ENCODE results near the gene TFF3.

TFF3 gene

DNA sequence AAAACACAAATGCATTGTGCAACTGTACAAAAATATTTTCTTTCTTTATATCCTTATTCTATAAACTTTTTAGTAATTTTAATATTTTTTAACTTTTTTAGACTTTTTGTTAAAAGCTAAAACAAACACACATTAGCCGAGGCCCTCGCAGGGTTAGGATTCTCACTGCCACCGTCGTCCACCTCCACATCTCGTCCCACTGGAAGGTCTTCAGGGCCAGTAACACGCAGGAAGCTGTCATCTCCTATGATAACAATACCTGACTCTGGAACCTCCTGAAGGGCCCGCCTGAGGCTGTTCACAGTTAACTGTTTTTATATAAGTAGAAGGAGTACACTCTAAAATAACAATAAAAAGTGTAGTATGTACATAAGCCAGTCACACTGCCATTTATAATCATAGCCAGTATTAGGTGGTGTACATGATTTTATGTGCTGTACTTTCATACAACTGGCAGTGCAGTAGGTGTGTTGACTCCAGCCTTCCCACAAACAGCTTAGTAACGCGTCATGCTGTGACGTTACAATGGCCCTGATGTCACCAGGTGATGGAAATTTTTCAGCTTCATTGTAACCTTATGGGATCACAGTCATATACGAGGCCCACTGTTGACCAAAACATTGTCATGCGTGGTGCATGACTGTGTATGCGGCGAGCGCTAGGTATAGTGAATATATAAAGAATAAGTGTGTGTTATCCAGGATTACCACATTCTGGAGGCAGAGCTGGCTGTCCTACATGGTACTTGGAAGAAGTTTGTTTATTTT, 26.8 kb upstream of the TFF3 start:
- TF ChIP-seq, protein P1, sequence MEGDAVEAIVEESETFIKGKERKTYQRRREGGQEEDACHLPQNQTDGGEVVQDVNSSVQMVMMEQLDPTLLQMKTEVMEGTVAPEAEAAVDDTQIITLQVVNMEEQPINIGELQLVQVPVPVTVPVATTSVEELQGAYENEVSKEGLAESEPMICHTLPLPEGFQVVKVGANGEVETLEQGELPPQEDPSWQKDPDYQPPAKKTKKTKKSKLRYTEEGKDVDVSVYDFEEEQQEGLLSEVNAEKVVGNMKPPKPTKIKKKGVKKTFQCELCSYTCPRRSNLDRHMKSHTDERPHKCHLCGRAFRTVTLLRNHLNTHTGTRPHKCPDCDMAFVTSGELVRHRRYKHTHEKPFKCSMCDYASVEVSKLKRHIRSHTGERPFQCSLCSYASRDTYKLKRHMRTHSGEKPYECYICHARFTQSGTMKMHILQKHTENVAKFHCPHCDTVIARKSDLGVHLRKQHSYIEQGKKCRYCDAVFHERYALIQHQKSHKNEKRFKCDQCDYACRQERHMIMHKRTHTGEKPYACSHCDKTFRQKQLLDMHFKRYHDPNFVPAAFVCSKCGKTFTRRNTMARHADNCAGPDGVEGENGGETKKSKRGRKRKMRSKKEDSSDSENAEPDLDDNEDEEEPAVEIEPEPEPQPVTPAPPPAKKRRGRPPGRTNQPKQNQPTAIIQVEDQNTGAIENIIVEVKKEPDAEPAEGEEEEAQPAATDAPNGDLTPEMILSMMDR (IDR thresholded peaks at IDR 0.05; ENCODE audit: low read depth, low read length) = no peak

DNA sequence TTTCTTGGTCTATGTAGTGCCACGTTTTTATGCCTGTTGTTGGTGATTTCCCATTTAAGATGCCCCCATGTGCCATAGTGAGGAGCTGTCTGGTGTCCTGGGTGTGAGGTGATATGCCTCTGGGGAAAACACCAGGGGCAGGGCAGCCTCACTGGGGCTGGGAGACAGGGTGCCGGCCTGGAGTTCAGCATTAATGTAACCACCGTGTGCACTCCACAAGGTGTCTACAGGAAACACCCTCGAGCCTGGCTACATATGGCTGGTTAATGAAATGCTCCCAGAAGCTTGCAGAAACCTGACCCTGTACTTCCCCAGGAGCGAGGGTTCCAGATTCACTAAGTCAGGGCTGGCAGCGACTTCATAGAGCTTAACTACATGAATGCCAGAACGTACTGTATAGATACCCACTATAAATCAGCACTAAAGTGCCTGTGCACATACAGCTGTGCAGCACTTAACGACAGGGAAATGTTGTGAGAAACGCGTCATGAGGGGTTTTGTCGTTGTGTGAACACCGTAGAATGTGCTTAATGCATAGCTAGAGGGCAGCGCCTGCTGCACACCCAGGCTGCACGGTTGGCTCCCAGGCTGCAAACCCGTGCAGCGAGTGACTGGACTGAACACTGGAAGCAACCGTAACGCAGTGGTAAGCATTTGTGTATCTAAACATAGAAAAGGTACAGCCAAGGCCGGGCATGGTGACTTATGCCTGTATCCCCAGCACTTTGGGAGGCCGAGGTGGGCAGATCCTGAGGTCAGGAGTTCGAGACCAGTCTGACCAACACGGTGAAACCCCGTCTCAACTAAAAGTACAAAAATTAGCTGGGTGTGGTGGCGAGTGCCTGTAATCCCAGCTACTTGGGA, 25.2 kb upstream of the TFF3 start:
- DNase-seq (ENCODE audit: low read depth in 2 of 2) = no peak
- H3K4me3 ChIP-seq (replicated peaks in 1 of 2; ENCODE audit: low read depth in 2 of 2, low read length in 2 of 2) = no peak overlapping the region
- TF ChIP-seq, protein P1 (IDR thresholded peaks at IDR 0.05; ENCODE audit: low read depth, low read length) = no peak

More for the DNA sequence above, 26.8 kb upstream of the TFF3 start:
- DNase-seq (ENCODE audit: low read depth in 2 of 2) = no peak
- no peak overlapping the region for H3K4me3 ChIP-seq (replicated peaks in 1 of 2; ENCODE audit: low read depth in 2 of 2, low read length in 2 of 2)

DNA sequence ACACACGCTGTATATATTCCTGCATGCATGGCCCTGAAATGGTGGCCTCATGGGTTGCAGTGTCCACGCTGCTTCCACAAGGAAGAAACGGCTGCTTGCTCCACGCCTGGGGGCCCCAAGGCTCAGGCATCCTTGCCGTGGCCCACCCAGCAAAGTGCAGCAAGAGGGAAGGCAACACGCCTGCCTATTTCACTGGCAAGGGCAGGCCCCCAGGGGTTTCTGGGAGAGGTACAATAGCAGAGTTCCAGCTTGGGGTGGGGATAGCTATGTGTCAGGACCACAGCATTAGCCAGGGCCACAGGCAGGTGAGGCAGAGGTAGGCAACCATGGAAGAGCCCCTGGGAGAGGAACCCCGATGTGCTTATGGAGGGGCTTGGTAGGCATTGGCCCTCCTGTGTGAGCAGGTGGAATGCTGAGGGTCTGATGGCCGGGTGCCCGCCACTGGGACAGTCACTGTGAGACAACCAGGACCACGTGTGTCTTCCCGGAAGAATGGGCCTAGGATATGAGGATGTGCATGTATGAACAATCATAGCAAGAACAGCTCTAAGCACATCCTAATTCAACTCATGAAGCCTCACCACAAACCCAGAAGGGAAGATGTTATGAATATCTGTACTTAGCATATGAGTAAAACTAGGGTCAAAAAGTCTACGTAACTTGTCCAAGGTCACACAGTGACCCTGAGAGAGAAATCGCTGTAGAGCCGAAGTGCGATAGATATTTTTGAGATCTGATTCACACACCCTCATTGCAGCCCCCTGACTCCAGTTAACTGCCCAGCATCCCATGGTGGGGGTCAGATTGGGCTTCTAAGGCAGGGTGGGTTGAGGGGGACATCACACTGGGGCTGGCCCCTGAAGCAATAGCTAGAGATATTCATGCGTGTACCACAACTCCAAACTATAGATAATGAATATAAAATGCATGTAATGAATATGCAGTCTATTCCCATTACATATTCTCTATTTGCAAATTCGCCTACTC, 23.8 kb upstream of the TFF3 start:
- TF ChIP-seq, protein P1 (IDR thresholded peaks at IDR 0.05; ENCODE audit: low read depth, low read length) = no peak
- no peak overlapping the region for H3K4me3 ChIP-seq (replicated peaks in 1 of 2; ENCODE audit: low read depth in 2 of 2, low read length in 2 of 2)
- DNase-seq (ENCODE audit: low read depth in 2 of 2) = no peak

DNA sequence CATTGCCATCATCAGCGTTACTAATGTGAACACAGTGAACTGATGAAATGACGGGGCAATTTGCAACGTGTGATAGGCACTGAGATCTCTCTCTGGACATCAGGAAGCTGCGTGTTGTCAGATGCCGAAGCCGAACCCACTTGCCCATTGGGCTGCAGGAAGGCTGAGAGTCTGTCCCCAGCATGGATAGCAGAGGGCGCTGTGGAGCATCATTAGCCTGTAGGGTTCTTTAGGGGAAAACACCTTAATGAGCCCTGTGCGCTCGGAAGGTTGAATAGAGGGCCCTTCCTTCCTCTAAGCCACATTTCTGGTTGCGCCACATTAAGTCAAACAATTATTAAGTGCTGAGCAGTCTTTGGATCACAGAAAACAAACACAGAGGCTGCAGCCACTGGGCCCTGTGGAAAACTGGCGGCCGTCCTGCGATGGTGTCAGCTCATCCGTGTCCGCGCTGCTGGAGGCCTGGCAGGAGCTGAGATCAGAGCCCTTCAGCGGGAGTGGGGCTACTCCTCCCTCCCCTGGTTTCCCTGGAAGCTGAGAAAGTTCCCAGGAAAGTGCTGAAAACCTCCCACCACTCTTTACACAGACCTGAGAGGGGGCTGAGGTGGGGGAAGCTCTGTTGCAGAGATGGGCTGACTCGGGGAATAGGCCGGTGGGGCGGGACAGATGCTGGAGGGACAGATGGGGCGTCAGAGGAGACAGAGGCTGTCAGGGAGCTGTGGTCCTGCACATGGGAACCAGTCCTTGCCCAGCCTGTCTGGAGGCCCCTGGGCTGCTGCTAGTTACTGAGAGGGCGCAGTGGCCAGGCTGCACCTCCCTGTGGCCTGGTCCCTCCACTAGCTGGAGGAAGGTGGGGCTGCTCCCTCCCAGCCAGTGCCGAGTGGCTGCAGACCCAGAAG, 22.9 kb upstream of the TFF3 start:
- TF ChIP-seq, protein P1 (IDR thresholded peaks at IDR 0.05; ENCODE audit: low read depth, low read length) = peak; percentile 60
- no peak overlapping the region for H3K4me3 ChIP-seq (replicated peaks in 1 of 2; ENCODE audit: low read depth in 2 of 2, low read length in 2 of 2)
- peak; percentile 49 to 50 for DNase-seq (ENCODE audit: low read depth in 2 of 2)

DNA sequence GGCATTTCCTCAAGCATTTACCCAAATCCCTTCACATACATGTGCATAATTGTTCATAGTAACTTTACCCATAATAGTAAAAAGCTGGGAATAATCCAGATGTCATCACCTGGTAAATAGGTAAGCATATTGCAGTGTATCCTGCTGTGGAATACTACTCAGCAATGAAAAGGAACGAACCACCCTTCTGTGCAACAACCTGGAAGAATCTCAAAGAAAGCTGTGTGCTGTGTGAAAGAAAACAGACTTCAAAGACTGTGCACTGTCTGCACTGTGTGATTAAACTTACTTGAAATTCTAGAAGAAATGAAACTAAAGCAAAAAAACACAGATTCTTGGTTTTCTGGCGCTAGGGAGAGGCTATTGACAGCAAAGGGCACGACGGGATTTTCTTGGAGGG, 22.1 kb upstream of the TFF3 start:
- no peak overlapping the region for H3K4me3 ChIP-seq (replicated peaks in 1 of 2; ENCODE audit: low read depth in 2 of 2, low read length in 2 of 2)
- TF ChIP-seq, protein P1 (IDR thresholded peaks at IDR 0.05; ENCODE audit: low read depth, low read length) = no peak
- DNase-seq (ENCODE audit: low read depth in 2 of 2) = no peak
